Spleen (tissue), 11 donors: ENCODE results near the gene FAF1. TPM values are rescaled to one million over a fixed set of nuclear protein-coding genes. Genes with fewer than 3 reads are reported as not detected.

Source experiments
- DNase-seq: peaks from one replicate; pipeline ENCODE4 v3.0.0-alpha.2; 2020
- H3K27ac ChIP-seq, 8 donors: fragments of 200-600 bp; sonication (generic) in 7 of 8; 1 replicate in 4 of 8; 2 replicates in 4 of 8; pipeline versions ENCODE4 v1.5.0 to v1.8.0; 2016 to 2021; ENCODE audit warnings: inconsistent platforms in 4 of 8, mild to moderate bottlenecking in 4 of 8, moderate library complexity in 1 of 8
- H3K27me3 ChIP-seq, 7 donors: fragments of 200-600 bp; sonication (generic) in 6 of 7; replicated peaks in 1 of 7; 1 replicate in 4 of 7; 2 replicates in 3 of 7; pipeline versions ENCODE4 v1.5.0 to v1.8.0; 2016 to 2021; ENCODE audit warnings: inconsistent platforms in 3 of 7, mild to moderate bottlenecking in 1 of 7
- H3K36me3 ChIP-seq, 6 donors: fragments of 200-600 bp; sonication (generic) in 5 of 6; 1 replicate in 4 of 6; 2 replicates in 2 of 6; pipeline versions ENCODE4 v1.5.0 to v1.8.0; 2016 to 2021; ENCODE audit warnings: inconsistent platforms in 2 of 6
- H3K4me1 ChIP-seq, 6 donors: fragments of 200-600 bp; sonication (generic) in 5 of 6; 1 replicate in 3 of 6; 2 replicates in 3 of 6; pipeline versions ENCODE4 v1.5.0 to v1.8.0; 2016 to 2021; ENCODE audit warnings: inconsistent platforms in 3 of 6
- H3K4me3 ChIP-seq, 8 donors: fragments of 200-600 bp; sonication (generic) in 7 of 8; 1 replicate in 4 of 8; 2 replicates in 4 of 8; pipeline versions ENCODE4 v1.5.0 to v1.8.0; 2016 to 2021; ENCODE audit warnings: inconsistent platforms in 4 of 8, mild to moderate bottlenecking in 4 of 8, moderate library complexity in 2 of 8
- H3K9me3 ChIP-seq, 8 donors: fragments of 200-600 bp; sonication (generic) in 7 of 8; 1 replicate in 4 of 8; 2 replicates in 4 of 8; pipeline versions ENCODE4 v1.5.0 to v1.8.0; 2016 to 2021; ENCODE audit warnings: inconsistent platforms in 4 of 8
- POLR2A ChIP-seq, 3 donors: fragments of 450-650 bp; IDR thresholded peaks; one replicate each; pipeline ENCODE4 v1.5.1; 2017; ENCODE audit warnings: antibody characterized with exemption in 3 of 3, mild to moderate bottlenecking in 1 of 3
- POLR2AphosphoS5 ChIP-seq, 3 donors: sonication (generic); formaldehyde crosslinking; IDR thresholded peaks; one replicate each; pipeline ENCODE4 v1.5.1; 2017; ENCODE audit warnings: antibody characterized with exemption in 3 of 3
- WGBS, 5 donors: extraction: QIAGEN DNeasy Blood & Tissue Kit in 3 of 5; methylation state at CpG; one replicate each; pipeline versions ENCODE4 v1.1.5 to v1.1.7; 2013 to 2018; 5-methylcytosine and 5-hydroxymethylcytosine counted together
- intact Hi-C: fragments of 100-400 bp; cut with DNase I; formaldehyde crosslinking; loops from one replicate; pipeline ENCODE4 v1.15.0; 2023; ENCODE audit warnings: low total_unique reads
- polyA plus RNA-seq, 3 donors: library from polyadenylated mRNA; stranded (reverse); fragments of 200-250 nt; gene quantifications; one replicate each; pipeline ENCODE4 v1.2.1, GENCODE V29; 2013
- total RNA-seq, 7 donors: library from RNA; depleted of rRNA in 3 of 7; stranded (reverse); fragments of >200 nt in 3 of 7; fragmentation: NEBNext Ultra II Directional in 4 of 7; extraction: Animal tissue kit (Norgen Biotek cat#: 25700) in 4 of 7; gene quantifications; one replicate each; pipeline versions ENCODE4 v1.1.0 to v1.2.1, GENCODE V29; 2016 to 2021
- TF ChIP-seq, protein P1 (sequence below), 11 experiments: fragments of 200-600 bp in 7 of 11; fragments of 450-650 bp in 4 of 11; sonication (generic) in 4 of 11; IDR thresholded peaks in 8 of 11; conservative IDR thresholded peaks in 3 of 11; 1 replicate in 7 of 11; 2 replicates in 4 of 11; pipeline versions ENCODE4 v1.4.0 to v1.8.0; 2016 to 2021; ENCODE audit warnings: antibody characterized with exemption in 11 of 11, inconsistent platforms in 4 of 11, mild to moderate bottlenecking in 1 of 11
- donor health status: healthy with polysubstance abuse.
- donor health status: DM: no; HTN: no; CAD: no; lungs with moderate emphysema.
- donor health status: DM: no; HTN: no; CAD: no.
- donor health status: Bipolar disorder and iron deficiency.
- donor health status: healthy.
- donor health status: DM: no; HTN: no; CAD: no.
- donor health status: DM: yes; HTN: yes; CAD: no.

FAF1 gene
- total and polyA plus RNA-seq, 10 donors, result 16.7 to 58.7 (median 40.0) TPM

DNA sequence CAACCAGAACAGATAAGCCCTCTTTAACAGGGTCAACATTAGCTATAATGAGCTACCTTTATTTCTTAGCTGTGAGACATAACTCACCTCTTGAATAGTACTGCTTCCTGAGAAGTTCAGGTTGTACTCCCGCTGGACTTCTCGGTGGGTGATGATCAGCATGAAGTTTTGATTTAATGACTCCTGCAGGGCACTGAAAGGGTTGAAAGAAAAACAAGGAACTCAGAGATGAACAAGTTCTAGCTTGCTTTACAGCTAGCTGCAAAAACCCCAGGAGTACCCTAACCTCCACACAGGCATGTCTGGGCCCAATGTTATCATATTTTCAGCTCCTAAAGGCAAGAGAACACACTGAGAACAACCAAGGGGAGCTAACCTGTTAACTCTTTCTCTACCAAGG is 254.4 kb downstream of the FAF1 start:
- TF ChIP-seq POLR2A (IDR thresholded peaks at IDR 0.05) (no peak), POLR2AphosphoS5 (IDR thresholded peaks at IDR 0.05) (no peak)
- TF ChIP-seq, protein P1, sequence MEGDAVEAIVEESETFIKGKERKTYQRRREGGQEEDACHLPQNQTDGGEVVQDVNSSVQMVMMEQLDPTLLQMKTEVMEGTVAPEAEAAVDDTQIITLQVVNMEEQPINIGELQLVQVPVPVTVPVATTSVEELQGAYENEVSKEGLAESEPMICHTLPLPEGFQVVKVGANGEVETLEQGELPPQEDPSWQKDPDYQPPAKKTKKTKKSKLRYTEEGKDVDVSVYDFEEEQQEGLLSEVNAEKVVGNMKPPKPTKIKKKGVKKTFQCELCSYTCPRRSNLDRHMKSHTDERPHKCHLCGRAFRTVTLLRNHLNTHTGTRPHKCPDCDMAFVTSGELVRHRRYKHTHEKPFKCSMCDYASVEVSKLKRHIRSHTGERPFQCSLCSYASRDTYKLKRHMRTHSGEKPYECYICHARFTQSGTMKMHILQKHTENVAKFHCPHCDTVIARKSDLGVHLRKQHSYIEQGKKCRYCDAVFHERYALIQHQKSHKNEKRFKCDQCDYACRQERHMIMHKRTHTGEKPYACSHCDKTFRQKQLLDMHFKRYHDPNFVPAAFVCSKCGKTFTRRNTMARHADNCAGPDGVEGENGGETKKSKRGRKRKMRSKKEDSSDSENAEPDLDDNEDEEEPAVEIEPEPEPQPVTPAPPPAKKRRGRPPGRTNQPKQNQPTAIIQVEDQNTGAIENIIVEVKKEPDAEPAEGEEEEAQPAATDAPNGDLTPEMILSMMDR (IDR thresholded peaks at IDR 0.05 in 8 of 11, conservative IDR thresholded peaks at IDR 0.05 in 3 of 11), result no peak
- no peaks in the 10 kb centered on the region for H3K9me3 ChIP-seq
- no peaks in the 10 kb centered on the region for H3K36me3 ChIP-seq
- no peaks in the 10 kb centered on the region for H3K27me3 ChIP-seq
- peaks cover 0 to 8% (median 0%) of the 10 kb centered on the region in 6 donors for H3K4me1 ChIP-seq
- intact Hi-C loops, result no loop called here
- DNase-seq, result no peak
- H3K27ac ChIP-seq, result no peak overlapping the region
- no peak overlapping the region for H3K4me3 ChIP-seq
- 86 to 93% (median 87%) methylated on average over 2 of the region's 2 CpGs for WGBS, 5 donors

DNA sequence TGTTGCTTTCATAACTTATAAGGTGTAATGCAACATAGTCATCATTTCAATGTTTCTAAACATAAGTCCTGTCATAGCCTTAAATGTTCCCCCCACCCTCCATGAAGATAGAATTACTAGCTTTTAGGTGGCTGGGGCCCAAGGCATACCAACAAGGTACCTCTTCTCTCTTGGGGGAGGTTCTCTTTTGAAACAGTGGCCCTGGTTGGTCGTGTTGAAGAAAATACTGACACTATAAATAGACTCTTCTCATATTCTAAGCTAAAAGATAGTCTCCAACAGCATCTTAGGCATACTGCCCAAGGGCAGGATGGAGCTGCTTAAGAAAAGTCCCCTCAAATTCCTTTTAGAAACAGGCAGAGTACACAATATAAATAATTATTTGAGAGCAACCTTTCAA is 255.0 kb downstream of the FAF1 start:
- H3K4me3 ChIP-seq, result no peak overlapping the region
- intact Hi-C loops, result no loop called here

DNA sequence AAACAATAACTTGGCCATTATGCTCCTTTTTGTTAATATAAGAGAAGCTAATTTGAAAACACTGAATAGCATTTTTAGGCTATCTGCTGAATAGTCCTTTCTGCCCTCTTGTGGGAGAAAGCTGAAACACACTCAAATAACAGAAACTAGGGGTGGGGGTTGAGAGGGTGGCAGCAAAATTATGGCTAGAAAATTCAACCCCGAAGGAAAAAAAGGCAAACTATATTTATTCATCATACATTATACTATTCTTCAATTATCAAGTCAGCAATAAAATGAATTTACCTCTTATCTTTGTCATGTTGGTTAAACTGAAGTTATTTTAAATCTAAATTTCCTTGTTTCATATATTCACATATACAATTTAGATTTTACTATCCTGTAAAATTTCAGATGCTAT is 255.9 kb downstream of the FAF1 start:
- 37 to 58% (median 46%) methylated on average over 1 of the region's 1 CpG for WGBS, 5 donors
- no peak overlapping the region for H3K27ac ChIP-seq
- no peak overlapping the region for H3K4me3 ChIP-seq
- H3K4me1 ChIP-seq, result peaks cover 0 to 8% (median 0%) of the 10 kb centered on the region in 6 donors
- intact Hi-C loops, result no loop called here
- no peaks in the 10 kb centered on the region for H3K9me3 ChIP-seq
- H3K27me3 ChIP-seq, result no peaks in the 10 kb centered on the region
- no peak for DNase-seq
- TF ChIP-seq, protein P1 (IDR thresholded peaks at IDR 0.05 in 8 of 11, conservative IDR thresholded peaks at IDR 0.05 in 3 of 11), result peak in 9 of 11 experiments; percentile 23 to 72 (median 61)
- no peak for TF ChIP-seq POLR2A (IDR thresholded peaks at IDR 0.05)
- no peak for TF ChIP-seq POLR2AphosphoS5 (IDR thresholded peaks at IDR 0.05)
- H3K36me3 ChIP-seq, result no peaks in the 10 kb centered on the region

More for the DNA sequence above, 255.0 kb downstream of the FAF1 start:
- Histone ChIP-seq H3K36me3 (no peaks in the 10 kb centered on the region), H3K27ac (no peak overlapping the region), H3K4me1 (peaks cover 0 to 8% (median 0%) of the 10 kb centered on the region in 6 donors), H3K9me3 (no peaks in the 10 kb centered on the region), H3K27me3 (no peaks in the 10 kb centered on the region)
- 8 to 34% (median 14%) methylated on average over 1 of the region's 1 CpG for WGBS, 5 donors
- TF ChIP-seq POLR2AphosphoS5 (IDR thresholded peaks at IDR 0.05) (no peak), POLR2A (IDR thresholded peaks at IDR 0.05) (no peak)
- TF ChIP-seq, protein P1 (IDR thresholded peaks at IDR 0.05 in 8 of 11, conservative IDR thresholded peaks at IDR 0.05 in 3 of 11), result no peak
- DNase-seq, result no peak

DNA sequence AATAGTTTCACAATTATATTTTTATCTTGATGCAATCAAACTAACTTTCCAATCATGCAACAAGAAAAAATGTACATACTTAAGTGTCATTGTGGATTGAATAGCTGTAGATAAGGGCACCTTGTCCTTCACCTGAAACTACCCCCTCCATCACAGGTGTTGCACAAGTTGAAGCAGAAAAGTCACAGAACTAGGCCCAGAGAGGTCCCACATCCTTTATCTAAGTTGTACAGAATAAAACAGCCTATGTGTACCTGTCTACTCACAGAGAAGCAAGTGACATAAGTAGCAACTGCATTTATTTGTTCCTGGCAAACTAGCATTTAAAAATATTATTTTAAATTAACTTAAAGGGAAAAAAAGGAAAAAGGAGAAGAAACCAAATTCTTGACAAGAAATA is 256.8 kb downstream of the FAF1 start:
- no peaks in the 10 kb centered on the region for H3K27me3 ChIP-seq
- H3K27ac ChIP-seq, result no peak overlapping the region
- H3K36me3 ChIP-seq, result no peaks in the 10 kb centered on the region
- H3K4me3 ChIP-seq, result no peak overlapping the region
- H3K4me1 ChIP-seq, result peaks cover 0 to 8% (median 0%) of the 10 kb centered on the region in 6 donors
- H3K9me3 ChIP-seq, result no peaks in the 10 kb centered on the region
- TF ChIP-seq POLR2AphosphoS5 (IDR thresholded peaks at IDR 0.05) (no peak), POLR2A (IDR thresholded peaks at IDR 0.05) (no peak)
- TF ChIP-seq, protein P1 (IDR thresholded peaks at IDR 0.05 in 8 of 11, conservative IDR thresholded peaks at IDR 0.05 in 3 of 11), result no peak
- DNase-seq, result no peak
- intact Hi-C loops, result no loop called here
